ENCODE data around the gene MECR.
"Not testable (repeated sequence)": the region's sequence is repeated elsewhere in the genome, so short reads cannot be mapped to it uniquely, and the experiment has no call there.

MECR gene

GRCh38 chr1:29230204-29230552, 556 bp downstream of the MECR start:
- DNase-seq (ENCODE audit: low read depth), result no peak
- TF ChIP-seq, protein P1, sequence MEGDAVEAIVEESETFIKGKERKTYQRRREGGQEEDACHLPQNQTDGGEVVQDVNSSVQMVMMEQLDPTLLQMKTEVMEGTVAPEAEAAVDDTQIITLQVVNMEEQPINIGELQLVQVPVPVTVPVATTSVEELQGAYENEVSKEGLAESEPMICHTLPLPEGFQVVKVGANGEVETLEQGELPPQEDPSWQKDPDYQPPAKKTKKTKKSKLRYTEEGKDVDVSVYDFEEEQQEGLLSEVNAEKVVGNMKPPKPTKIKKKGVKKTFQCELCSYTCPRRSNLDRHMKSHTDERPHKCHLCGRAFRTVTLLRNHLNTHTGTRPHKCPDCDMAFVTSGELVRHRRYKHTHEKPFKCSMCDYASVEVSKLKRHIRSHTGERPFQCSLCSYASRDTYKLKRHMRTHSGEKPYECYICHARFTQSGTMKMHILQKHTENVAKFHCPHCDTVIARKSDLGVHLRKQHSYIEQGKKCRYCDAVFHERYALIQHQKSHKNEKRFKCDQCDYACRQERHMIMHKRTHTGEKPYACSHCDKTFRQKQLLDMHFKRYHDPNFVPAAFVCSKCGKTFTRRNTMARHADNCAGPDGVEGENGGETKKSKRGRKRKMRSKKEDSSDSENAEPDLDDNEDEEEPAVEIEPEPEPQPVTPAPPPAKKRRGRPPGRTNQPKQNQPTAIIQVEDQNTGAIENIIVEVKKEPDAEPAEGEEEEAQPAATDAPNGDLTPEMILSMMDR (IDR thresholded peaks at IDR 0.05; ENCODE audit: control insufficient read depth, extremely low read depth, insufficient read depth), result no peak
- peak overlapping the region; percentile 97 for H3K4me3 ChIP-seq (ENCODE audit: low read depth, low read length)

GRCh38 chr1:29227511-29227910, 3.2 kb downstream of the MECR start:
- no peak overlapping the region for H3K4me3 ChIP-seq (ENCODE audit: low read depth, low read length)
- TF ChIP-seq, protein P1 (IDR thresholded peaks at IDR 0.05; ENCODE audit: control insufficient read depth, extremely low read depth, insufficient read depth), result no peak

GRCh38 chr1:29225361-29225760, 5.4 kb downstream of the MECR start:
- TF ChIP-seq, protein P1 (IDR thresholded peaks at IDR 0.05; ENCODE audit: control insufficient read depth, extremely low read depth, insufficient read depth), result no peak
- no peak for DNase-seq (ENCODE audit: low read depth)
- H3K4me3 ChIP-seq (ENCODE audit: low read depth, low read length), result no peak overlapping the region

More at GRCh38 chr1:29227511-29227910, 3.2 kb downstream of the MECR start:
- no peak for DNase-seq (ENCODE audit: low read depth)

GRCh38 chr1:29224356-29224837, 6.3 kb downstream of the MECR start:
- DNase-seq (ENCODE audit: low read depth), result no peak
- TF ChIP-seq, protein P1 (IDR thresholded peaks at IDR 0.05; ENCODE audit: control insufficient read depth, extremely low read depth, insufficient read depth), result no peak
- H3K4me3 ChIP-seq (ENCODE audit: low read depth, low read length), result no peak overlapping the region

DNA sequence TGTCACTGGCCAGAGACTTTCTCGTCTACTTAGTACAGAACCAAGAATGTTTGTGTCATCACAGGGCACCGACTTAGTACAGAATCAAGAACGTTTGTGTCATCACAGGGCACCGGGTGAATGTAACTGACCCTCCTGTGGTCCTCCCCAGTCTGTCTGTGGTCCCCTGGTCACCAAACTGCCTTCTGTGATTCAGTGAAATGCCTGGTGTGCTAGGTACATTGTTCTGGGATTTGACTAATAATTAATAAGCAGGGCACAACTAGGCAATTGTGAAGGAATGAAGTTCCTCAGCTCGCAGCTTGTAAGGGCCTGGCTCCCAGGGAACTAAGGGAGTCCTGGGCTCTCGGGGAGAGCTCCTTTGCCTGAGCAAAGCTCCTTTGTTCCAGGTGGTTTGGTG, 7.2 kb downstream of the MECR start:
- TF ChIP-seq, protein P1 (IDR thresholded peaks at IDR 0.05; ENCODE audit: control insufficient read depth, extremely low read depth, insufficient read depth), result no peak
- no peak for DNase-seq (ENCODE audit: low read depth)
- H3K4me3 ChIP-seq (ENCODE audit: low read depth, low read length), result no peak overlapping the region

DNA sequence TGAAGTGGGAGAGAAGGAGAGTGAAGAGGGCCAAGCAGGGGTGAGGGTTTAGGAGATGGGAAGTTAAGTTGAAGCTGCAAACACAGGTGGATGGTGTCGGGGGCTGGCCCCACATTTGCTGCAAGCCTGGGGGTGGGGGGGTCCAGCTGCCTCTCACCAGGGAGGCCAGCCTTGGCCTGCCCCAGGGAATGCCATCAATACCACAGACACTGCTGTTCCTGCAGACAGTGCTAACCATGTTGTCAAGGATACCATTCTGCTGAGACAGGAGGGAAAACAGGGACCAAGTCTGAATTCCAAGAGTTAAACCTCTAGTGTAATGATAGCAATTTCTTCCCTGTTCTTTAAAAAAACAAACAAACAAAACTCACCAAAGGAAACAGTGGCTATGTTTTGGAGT, 8.0 kb downstream of the MECR start:
- H3K4me3 ChIP-seq (ENCODE audit: low read depth, low read length), result no peak overlapping the region
- no peak for DNase-seq (ENCODE audit: low read depth)
- TF ChIP-seq, protein P1 (IDR thresholded peaks at IDR 0.05; ENCODE audit: control insufficient read depth, extremely low read depth, insufficient read depth), result no peak

DNA sequence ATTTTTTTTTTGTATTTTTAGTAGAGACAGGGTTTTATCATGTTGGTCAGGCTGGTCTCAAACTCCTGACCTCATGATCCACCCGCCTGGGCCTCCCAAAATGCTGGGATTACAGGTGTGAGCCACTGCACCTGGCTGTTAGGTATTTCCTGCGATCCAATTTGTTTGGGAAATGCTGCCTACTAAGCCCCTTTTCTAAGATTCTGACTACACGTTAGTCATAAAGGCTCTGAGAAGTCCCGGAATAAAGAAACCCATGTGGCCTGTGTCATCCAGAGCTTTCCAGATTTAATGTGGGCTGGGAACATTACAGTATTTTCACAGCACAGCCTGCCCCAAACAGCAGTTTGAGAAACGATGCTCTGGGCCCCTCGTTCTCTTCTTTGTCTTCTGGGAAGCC, 8.5 kb downstream of the MECR start:
- not testable (repeated sequence) for H3K4me3 ChIP-seq (ENCODE audit: low read depth, low read length); DNase-seq (ENCODE audit: low read depth)

Measured in LNCaP clone FGC (cell line).